SK-N-SH (cell line): ENCODE data around the gene FGF18. TPM values are rescaled to one million over a fixed set of nuclear protein-coding genes. Genes with fewer than 3 reads are reported as not detected.
A peak's percentile ranks its signal among the peaks of the same experiment; 100 is the strongest.

Experiments used
- CTCF ChIA-PET: fragments of 300-600, 350-600 bp; formaldehyde crosslinking; extraction: SDS; loops from one replicate; lab custom pipeline; 2021; lab: Yijun Ruan, JAX
- POLR2A ChIA-PET: fragments of 350-600 bp; sonication (Branson Sonifier 250); formaldehyde crosslinking; extraction: SDS; loops from one replicate; lab custom pipeline; 2020; ENCODE audit warnings: antibody characterized with exemption, inconsistent platforms; lab: Yijun Ruan, JAX
- DNase-seq: peaks from one replicate; pipeline ENCODE4 v3.0.0; 2012
- H2AFZ ChIP-seq: fragments of 200-600 bp; sonication (generic); 2 replicates; pipeline ENCODE4 v1.8.1; 2016; ENCODE audit warnings: antibody characterized with exemption, mild to moderate bottlenecking, low read depth
- H3F3A ChIP-seq: fragments of 200-600 bp; sonication (generic); replicated peaks from 2 replicates; pipeline ENCODE3; 2016; ENCODE audit warnings: antibody characterized with exemption, mild to moderate bottlenecking; ENCODE audit not compliant: insufficient read depth
- H3K27ac ChIP-seq, 2 experiments: fragments of 200-500 bp in 1 of 2; fragments of 200-600 bp in 1 of 2; sonication (Bioruptor generic) in 1 of 2; sonication (generic), shearing (Covaris generic) in 1 of 2; 2 replicates each; pipeline versions ENCODE4 v1.5.1 to v1.6.1; 2014 to 2016; ENCODE audit warnings: low read depth in 2 of 2, inconsistent platforms in 1 of 2, low read length in 1 of 2, mild to moderate bottlenecking in 1 of 2, mixed read lengths in 1 of 2
- H3K27me3 ChIP-seq: fragments of 200-600 bp; sonication (generic), shearing (Covaris generic); 2 replicates; pipeline ENCODE4 v1.6.1; 2016; ENCODE audit warnings: mixed run types; ENCODE audit not compliant: insufficient read depth
- H3K36me3 ChIP-seq, 2 experiments: fragments of 200-500 bp in 1 of 2; fragments of 200-600 bp in 1 of 2; sonication (Bioruptor generic) in 1 of 2; sonication (generic) in 1 of 2; replicated peaks in 1 of 2; 2 replicates each; pipeline versions ENCODE3 to v1.5.1; 2014 to 2016; ENCODE audit warnings: low read length in 1 of 2, mild to moderate bottlenecking in 1 of 2; ENCODE audit not compliant: insufficient read depth in 2 of 2, control insufficient read depth in 1 of 2
- H3K4me1 ChIP-seq, 2 experiments: fragments of 200-500 bp in 1 of 2; fragments of 200-600 bp in 1 of 2; sonication (Bioruptor generic) in 1 of 2; sonication (generic), shearing (Covaris generic) in 1 of 2; 2 replicates each; pipeline versions ENCODE4 v1.5.1 to v1.6.1; 2014 to 2016; ENCODE audit warnings: low read depth in 1 of 2, low read length in 1 of 2, mixed run types in 1 of 2; ENCODE audit not compliant: insufficient read depth in 2 of 2, control insufficient read depth in 1 of 2
- H3K4me2 ChIP-seq: fragments of 200-600 bp; sonication (generic), shearing (Covaris generic); 2 replicates; pipeline ENCODE4 v1.6.1; 2017; ENCODE audit warnings: mixed run types
- H3K4me3 ChIP-seq, 2 experiments: fragments of 200-500 bp in 1 of 2; fragments of 200-600 bp in 1 of 2; sonication (Bioruptor generic) in 1 of 2; sonication (generic), shearing (Covaris generic) in 1 of 2; 2 replicates each; pipeline versions ENCODE4 v1.5.1 to v1.8.1; 2014 to 2016; ENCODE audit warnings: low read depth in 2 of 2, inconsistent platforms in 1 of 2, low read length in 1 of 2, mild to moderate bottlenecking in 1 of 2, mixed read lengths in 1 of 2, moderate library complexity in 1 of 2
- H3K79me2 ChIP-seq: fragments of 200-600 bp; sonication (generic); 2 replicates; pipeline ENCODE4 v1.8.1; 2017; ENCODE audit warnings: mild to moderate bottlenecking; ENCODE audit not compliant: insufficient read depth
- H3K9ac ChIP-seq: fragments of 200-600 bp; sonication (generic); 2 replicates; pipeline ENCODE4 v1.6.1; 2017; ENCODE audit warnings: mixed run types
- H3K9me2 ChIP-seq: fragments of 200-600 bp; sonication (generic); 2 replicates; pipeline ENCODE4 v1.6.1; 2017; ENCODE audit warnings: mixed run types
- H3K9me3 ChIP-seq: fragments of 200-600 bp; sonication (generic); 2 replicates; pipeline ENCODE4 v1.6.1; 2017; ENCODE audit warnings: mixed run types, mild to moderate bottlenecking, moderate library complexity
- H4K20me1 ChIP-seq: fragments of 200-600 bp; sonication (generic); 2 replicates; pipeline ENCODE4 v1.6.1; 2017; ENCODE audit warnings: mild to moderate bottlenecking, mixed run types; ENCODE audit not compliant: insufficient read depth
- CHD2 ChIP-seq: fragments of 150-350 bp; IDR thresholded peaks from 2 replicates; pipeline ENCODE4 v1.6.1; 2018; ENCODE audit warnings: low read length; ENCODE audit not compliant: partially characterized antibody
- ELF1 ChIP-seq: IDR thresholded peaks from 2 replicates; pipeline ENCODE4 v1.4.0; 2012
- EP300 ChIP-seq, 2 experiments: IDR thresholded peaks; 2 replicates each; pipeline versions ENCODE4 v1.4.0 to v1.6.1; 2012; ENCODE audit warnings: borderline replicate concordance in 1 of 2, low read depth in 1 of 2, low read length in 1 of 2
- EZH2phosphoT487 ChIP-seq: fragments of 200-600 bp; sonication (generic); IDR thresholded peaks from 2 replicates; pipeline ENCODE4 v1.6.1; 2017; ENCODE audit warnings: low read depth, mixed run types, mild to moderate bottlenecking, antibody characterized with exemption, moderate library complexity, borderline replicate concordance
- FOSL2 ChIP-seq: IDR thresholded peaks from 2 replicates; pipeline ENCODE4 v1.4.0; 2012; ENCODE audit warnings: low read depth, mild to moderate bottlenecking, moderate library complexity, borderline replicate concordance
- FOXJ3 ChIP-seq: sonication (generic); formaldehyde crosslinking; IDR thresholded peaks from 2 replicates; pipeline ENCODE4 v1.5.1; 2020; ENCODE audit warnings: mild to moderate bottlenecking, missing genetic modification reagents
- GATA2 ChIP-seq: sonication (generic); formaldehyde crosslinking; IDR thresholded peaks from 2 replicates; pipeline ENCODE4 v1.5.0; 2020; ENCODE audit warnings: mild to moderate bottlenecking, missing genetic modification reagents
- IRF3 ChIP-seq: fragments of 150-350 bp; IDR thresholded peaks from 2 replicates; pipeline ENCODE4 v1.6.1; 2016; ENCODE audit warnings: mild to moderate bottlenecking, low read depth, low read length
- MXI1 ChIP-seq: IDR thresholded peaks from 2 replicates; pipeline ENCODE4 v1.6.1; 2012; ENCODE audit warnings: mild to moderate bottlenecking, low read depth, low read length, improper control_type of control experiment
- NFIC ChIP-seq: IDR thresholded peaks from 2 replicates; pipeline ENCODE4 v1.4.0; 2012; ENCODE audit warnings: borderline replicate concordance
- NRF1 ChIP-seq: IDR thresholded peaks from 2 replicates; pipeline ENCODE4 v1.6.1; 2012; ENCODE audit warnings: low read depth, mild to moderate bottlenecking, low read length
- PBX3 ChIP-seq: IDR thresholded peaks from 2 replicates; pipeline ENCODE4; 2012
- POLR2AphosphoS5 ChIP-seq: IDR thresholded peaks from 2 replicates; pipeline ENCODE4 v1.6.1; 2012; ENCODE audit warnings: low read depth, low read length
- RCOR1 ChIP-seq: fragments of 150-350 bp; IDR thresholded peaks from 2 replicates; pipeline ENCODE4 v1.6.1; 2017; ENCODE audit warnings: antibody characterized with exemption, low read length
- REST ChIP-seq: IDR thresholded peaks from 2 replicates; pipeline ENCODE4 v1.6.1; 2012; ENCODE audit warnings: mild to moderate bottlenecking, low read depth, low read length, moderate library complexity
- RFX5 ChIP-seq: IDR thresholded peaks from 2 replicates; pipeline ENCODE4 v1.6.1; 2012; ENCODE audit warnings: mild to moderate bottlenecking, improper control_type of control experiment, low read length
- SMC3 ChIP-seq: IDR thresholded peaks from 2 replicates; pipeline ENCODE4 v1.6.1; 2012; ENCODE audit warnings: low read depth, low read length, improper control_type of control experiment
- TCF12 ChIP-seq: IDR thresholded peaks from 2 replicates; pipeline ENCODE4 v1.4.0; 2012
- TEAD4 ChIP-seq: IDR thresholded peaks from 2 replicates; pipeline ENCODE4 v1.4.0; 2012; ENCODE audit warnings: mild to moderate bottlenecking, borderline replicate concordance; ENCODE audit not compliant: insufficient read depth
- USF2 ChIP-seq: fragments of 150-350 bp; IDR thresholded peaks from 2 replicates; pipeline ENCODE4 v1.6.1; 2017; ENCODE audit warnings: antibody characterized with exemption, low read length, low read depth, borderline replicate concordance
- YY1 ChIP-seq: IDR thresholded peaks from 2 replicates; pipeline ENCODE4 v1.4.0; 2012; ENCODE audit warnings: low read depth, mild to moderate bottlenecking
- WGBS: methylation state at CpG from one replicate; pipeline ENCODE4 v1.1.6; 2017; ENCODE audit warnings: low lambda C conversion rate; 5-methylcytosine and 5-hydroxymethylcytosine counted together
- polyA plus RNA-seq, 3 experiments: library from polyadenylated mRNA; depleted of rRNA; stranded (reverse); fragments of >200 nt; gene quantifications; 2 replicates each; pipeline ENCODE4 v1.2.3, GENCODE V29; 2012
- TF ChIP-seq, protein P1 (sequence below): IDR thresholded peaks from 2 replicates; pipeline ENCODE4 v1.4.0; 2012; ENCODE audit warnings: low read depth

The FGF18 gene
- polyA plus RNA-seq, 1 of the 3 experiments (the other 2 are of a cell fraction): 0.89 TPM

DNA sequence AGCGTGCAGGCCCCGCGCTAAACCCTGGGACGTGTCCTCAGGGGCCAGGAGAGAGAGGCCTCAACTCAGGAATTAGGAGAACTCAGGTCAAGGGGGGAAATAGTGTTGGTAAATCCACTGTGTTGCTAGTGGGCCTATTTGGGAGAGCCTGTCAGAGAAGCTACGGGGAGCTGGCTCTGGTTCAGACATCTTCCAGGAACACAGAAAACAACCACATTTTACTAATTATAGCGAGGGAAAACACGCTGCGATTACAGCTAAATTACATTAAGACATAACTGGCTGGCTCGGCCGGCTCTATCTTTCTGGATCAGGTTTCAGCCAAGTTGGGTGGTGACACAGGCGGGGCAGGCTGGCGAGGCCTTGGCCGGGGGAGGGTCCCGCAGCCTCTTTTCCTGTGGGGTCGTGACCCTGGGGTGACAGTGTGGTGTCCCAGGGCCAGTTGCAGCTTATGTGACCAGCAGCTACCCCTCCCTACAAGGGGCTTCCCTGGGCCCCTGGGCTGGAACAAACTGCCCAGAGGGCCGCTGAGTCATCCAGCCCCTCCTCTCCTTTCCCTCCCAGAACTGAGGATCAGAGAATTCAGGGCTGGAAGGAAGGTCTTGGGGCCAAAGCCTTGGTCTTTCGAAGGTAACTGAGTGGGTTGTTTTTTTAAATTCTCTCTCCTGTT, 75.1 kb downstream of the FGF18 start (continued):
- 0 out of 2 replicates have a peak, but pooled peaks have one; percentile 6 for TF ChIP-seq REST
- peak; percentile 92 for TF ChIP-seq CHD2
- peak; percentile 61 for TF ChIP-seq NFIC
- no peak for TF ChIP-seq EZH2phosphoT487
- no peak for TF ChIP-seq IRF3
- peak; percentile 96 for TF ChIP-seq GATA2
- no peak for TF ChIP-seq RFX5
- TF ChIP-seq RCOR1: peak; percentile 99
- peak; percentile 61; the same call in 1 of the 2 replicates for TF ChIP-seq POLR2AphosphoS5
- TF ChIP-seq FOXJ3: peak; percentile 96
- no peak for TF ChIP-seq ELF1
- TF ChIP-seq, all 33 proteins: peak for 21

DNA sequence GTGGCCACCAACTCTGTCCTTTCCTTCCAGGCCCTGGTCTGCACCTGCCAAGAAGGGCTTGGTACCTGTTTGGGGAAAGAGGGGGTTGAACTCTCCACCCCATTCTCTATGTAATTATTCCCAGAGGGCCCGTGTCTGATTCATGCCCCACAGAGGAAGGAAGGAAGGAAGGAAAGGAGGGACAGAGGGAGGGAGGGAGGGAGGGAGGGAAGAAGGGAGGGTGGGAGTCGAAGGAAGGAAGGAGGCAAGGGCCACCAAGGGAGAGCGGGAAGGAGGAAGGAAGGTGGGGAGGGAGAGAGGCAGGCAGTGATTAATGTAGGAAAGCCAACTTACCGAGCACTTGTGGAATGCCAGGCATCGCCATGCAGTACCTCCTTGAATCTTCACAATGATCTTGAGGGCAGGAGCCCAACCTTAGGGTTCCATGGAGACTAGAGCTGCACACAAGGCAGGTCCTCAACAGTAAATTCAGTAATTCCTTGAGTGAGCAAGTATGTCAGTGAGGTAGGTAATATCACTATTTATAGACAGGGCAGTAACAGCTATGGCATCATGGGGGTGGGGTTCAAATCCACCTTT, 75.8 kb downstream of the FGF18 start:
- Histone ChIP-seq H3K27ac (peak overlapping the region; percentile 84 to 87), H2AFZ (peak overlapping the region; percentile 80; the same call in 1 of the 2 replicates), H4K20me1 (no peaks in the 10 kb centered on the region), H3K9ac (peak overlapping the region; percentile 42; the same call in 1 of the 2 replicates), H3K36me3 (no peaks in the 10 kb centered on the region), H3K4me1 (peaks cover 19 to 43% of the 10 kb centered on the region in 2 experiments; a peak in 3 of 4 replicates), H3K9me3 (no peaks in the 10 kb centered on the region), H3K79me2 (no peaks in the 10 kb centered on the region)
- POLR2A ChIA-PET: no interaction called here
- TF ChIP-seq USF2: no peak
- no peak for TF ChIP-seq TEAD4
- TF ChIP-seq TCF12: peak; percentile 52
- no peak for TF ChIP-seq IRF3
- no peak for TF ChIP-seq FOSL2
- no peak for TF ChIP-seq GATA2
- no peak for TF ChIP-seq YY1
- TF ChIP-seq SMC3: no peak
- TF ChIP-seq MXI1: no peak
- TF ChIP-seq EP300 (IDR thresholded peaks at IDR 0.05; ENCODE audit: borderline replicate concordance in 1 of 2, low read depth in 1 of 2, low read length in 1 of 2): 0 out of 4 replicates have a peak, but pooled peaks of 1 of the 2 experiments have one; percentile 1
- no peak for TF ChIP-seq RFX5
- TF ChIP-seq PBX3: peak; percentile 80
- TF ChIP-seq, protein P1, sequence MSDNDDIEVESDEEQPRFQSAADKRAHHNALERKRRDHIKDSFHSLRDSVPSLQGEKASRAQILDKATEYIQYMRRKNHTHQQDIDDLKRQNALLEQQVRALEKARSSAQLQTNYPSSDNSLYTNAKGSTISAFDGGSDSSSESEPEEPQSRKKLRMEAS: no peak; the same call in 1 of the 2 replicates
- TF ChIP-seq NRF1: no peak
- TF ChIP-seq ELF1: no peak
- TF ChIP-seq, all 33 proteins: peak for 3
- 20% methylated on average over 5 of the region's 5 CpGs for WGBS
- H3K4me2 ChIP-seq: peak overlapping the region; percentile 75
- CTCF ChIA-PET: interaction anchor here (0.7 to 3.8 kb wide), 5 partner anchors 11 to 135 kb away, joined by 3 to 19 read pairs (median 10); partner anchors contain the start of gene FGF18
- no peaks in the 10 kb centered on the region for H3K27me3 ChIP-seq
- H3K9me2 ChIP-seq: no peaks in the 10 kb centered on the region
- H3F3A ChIP-seq: peaks cover 8% of the 10 kb centered on the region
- no peak for DNase-seq
- H3K4me3 ChIP-seq: 0 out of 4 replicates have a peak overlapping the region, but pooled peaks of 1 of the 2 experiments have one; percentile 4
